ENCODE data around the gene OLFM3. TPM values are rescaled to one million over a fixed set of nuclear protein-coding genes. Genes with fewer than 3 reads are reported as not detected.

The OLFM3 gene
- total RNA-seq, 1 donor: not detected

DNA sequence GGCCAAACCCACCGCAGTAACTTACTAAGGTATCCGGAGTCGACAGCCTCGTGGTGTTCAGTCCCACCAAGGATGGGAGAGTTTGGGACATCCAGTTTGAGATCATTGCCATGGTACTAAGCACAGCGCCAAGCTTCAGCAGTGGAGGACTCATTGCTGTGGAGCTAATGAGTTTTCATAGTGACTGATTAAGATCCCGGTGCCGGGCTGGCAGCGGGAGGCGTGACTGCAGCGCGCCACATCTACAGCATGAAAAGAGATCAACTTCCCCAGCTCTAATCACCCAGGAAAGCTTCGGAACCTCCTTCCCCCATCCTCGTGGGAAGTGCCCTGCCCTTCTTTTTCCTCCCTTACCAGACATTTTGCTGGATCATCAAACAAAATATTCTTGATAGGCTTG is 149.9 kb downstream of the OLFM3 start:
- no peak for DNase-seq (ENCODE audit: low read depth)
- H3K4me3 ChIP-seq (ENCODE audit: low read depth, low read length): no peak overlapping the region
- TF ChIP-seq, protein P1, sequence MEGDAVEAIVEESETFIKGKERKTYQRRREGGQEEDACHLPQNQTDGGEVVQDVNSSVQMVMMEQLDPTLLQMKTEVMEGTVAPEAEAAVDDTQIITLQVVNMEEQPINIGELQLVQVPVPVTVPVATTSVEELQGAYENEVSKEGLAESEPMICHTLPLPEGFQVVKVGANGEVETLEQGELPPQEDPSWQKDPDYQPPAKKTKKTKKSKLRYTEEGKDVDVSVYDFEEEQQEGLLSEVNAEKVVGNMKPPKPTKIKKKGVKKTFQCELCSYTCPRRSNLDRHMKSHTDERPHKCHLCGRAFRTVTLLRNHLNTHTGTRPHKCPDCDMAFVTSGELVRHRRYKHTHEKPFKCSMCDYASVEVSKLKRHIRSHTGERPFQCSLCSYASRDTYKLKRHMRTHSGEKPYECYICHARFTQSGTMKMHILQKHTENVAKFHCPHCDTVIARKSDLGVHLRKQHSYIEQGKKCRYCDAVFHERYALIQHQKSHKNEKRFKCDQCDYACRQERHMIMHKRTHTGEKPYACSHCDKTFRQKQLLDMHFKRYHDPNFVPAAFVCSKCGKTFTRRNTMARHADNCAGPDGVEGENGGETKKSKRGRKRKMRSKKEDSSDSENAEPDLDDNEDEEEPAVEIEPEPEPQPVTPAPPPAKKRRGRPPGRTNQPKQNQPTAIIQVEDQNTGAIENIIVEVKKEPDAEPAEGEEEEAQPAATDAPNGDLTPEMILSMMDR (IDR thresholded peaks at IDR 0.05; ENCODE audit: insufficient read depth, low read length): no peak

DNA sequence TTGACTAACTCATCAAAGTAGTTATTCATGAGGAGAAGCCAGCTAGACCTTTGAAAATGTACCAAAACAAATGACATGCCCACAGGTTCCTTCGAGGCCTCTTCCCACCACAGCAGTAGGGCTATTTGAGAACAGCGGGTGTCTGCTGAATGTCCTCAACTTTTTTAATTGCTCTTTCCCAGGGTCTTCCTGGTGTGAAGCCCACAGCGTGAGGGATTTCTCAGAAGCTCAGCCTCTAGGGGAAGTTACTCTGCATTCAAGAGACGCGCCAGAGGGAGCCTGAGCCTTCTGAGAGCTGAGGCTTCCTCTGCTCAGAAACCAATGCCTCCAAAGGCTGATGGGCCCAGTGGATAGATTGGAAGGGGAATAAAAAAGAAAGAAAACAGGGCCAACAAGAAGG is 153.6 kb downstream of the OLFM3 start:
- DNase-seq (ENCODE audit: low read depth): no peak
- no peak overlapping the region for H3K4me3 ChIP-seq (ENCODE audit: low read depth, low read length)
- TF ChIP-seq, protein P1 (IDR thresholded peaks at IDR 0.05; ENCODE audit: insufficient read depth, low read length): no peak

DNA sequence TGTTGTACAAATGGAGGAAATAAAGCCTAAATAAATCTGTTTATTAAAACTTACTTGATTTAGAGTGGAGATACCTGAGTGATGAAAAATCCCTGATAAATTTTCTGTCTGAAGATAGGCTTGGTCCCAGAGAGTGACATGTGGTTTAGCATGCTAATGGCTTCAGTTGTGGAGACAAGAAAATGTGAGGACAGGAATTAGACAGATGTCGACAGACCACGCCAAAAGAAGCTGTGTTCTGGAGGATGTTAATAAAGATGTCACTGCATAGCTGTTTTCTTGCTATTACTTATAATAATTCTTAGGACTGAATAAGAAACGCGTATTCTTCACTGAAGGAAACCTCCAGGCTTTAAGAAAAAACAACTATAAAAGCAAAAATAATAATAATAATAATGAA is 154.9 kb downstream of the OLFM3 start:
- TF ChIP-seq, protein P1 (IDR thresholded peaks at IDR 0.05; ENCODE audit: insufficient read depth, low read length): no peak
- DNase-seq (ENCODE audit: low read depth): no peak
- H3K4me3 ChIP-seq (ENCODE audit: low read depth, low read length): no peak overlapping the region

DNA sequence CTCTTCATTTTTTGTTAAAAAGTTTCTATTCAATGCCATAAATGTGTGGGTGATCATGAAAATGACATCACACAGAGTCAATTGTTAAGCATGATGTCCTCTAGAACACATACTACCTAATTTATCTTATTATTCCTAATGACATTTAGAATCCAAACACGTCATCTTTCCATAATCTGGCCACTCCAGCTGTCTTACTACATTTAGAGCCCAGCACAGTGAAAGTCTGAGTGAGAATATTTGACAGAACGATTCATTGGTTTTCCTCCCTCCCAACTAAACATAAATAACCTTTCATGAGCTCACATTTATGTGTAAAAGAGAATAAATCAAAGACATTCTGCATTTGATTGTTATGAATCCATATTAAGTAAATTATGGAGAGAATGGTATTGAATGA is 160.7 kb downstream of the OLFM3 start:
- no peak for DNase-seq (ENCODE audit: low read depth)
- H3K4me3 ChIP-seq (ENCODE audit: low read depth, low read length): no peak overlapping the region
- TF ChIP-seq, protein P1 (IDR thresholded peaks at IDR 0.05; ENCODE audit: insufficient read depth, low read length): no peak

DNA sequence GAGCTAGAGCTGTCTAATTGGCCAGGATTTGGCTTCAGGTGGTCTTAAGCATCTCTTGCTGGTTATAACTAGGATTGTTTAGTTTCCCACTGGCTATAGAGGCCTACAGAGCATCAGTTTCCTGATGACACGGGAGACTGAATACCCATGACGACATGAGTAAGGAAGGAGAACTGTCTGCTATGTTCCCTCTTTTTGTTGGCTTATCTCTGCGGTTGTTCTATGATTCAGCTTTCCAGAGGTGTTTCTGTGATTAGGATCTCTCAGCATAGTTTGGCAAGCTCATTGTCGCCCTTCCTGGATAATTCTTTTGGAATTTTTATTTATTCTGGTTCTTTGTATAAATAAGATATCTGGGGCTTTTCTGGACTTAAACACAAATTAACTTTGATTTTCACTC is 163.4 kb downstream of the OLFM3 start:
- no peak for DNase-seq (ENCODE audit: low read depth)
- H3K4me3 ChIP-seq (ENCODE audit: low read depth, low read length): no peak overlapping the region
- TF ChIP-seq, protein P1 (IDR thresholded peaks at IDR 0.05; ENCODE audit: insufficient read depth, low read length): no peak

DNA sequence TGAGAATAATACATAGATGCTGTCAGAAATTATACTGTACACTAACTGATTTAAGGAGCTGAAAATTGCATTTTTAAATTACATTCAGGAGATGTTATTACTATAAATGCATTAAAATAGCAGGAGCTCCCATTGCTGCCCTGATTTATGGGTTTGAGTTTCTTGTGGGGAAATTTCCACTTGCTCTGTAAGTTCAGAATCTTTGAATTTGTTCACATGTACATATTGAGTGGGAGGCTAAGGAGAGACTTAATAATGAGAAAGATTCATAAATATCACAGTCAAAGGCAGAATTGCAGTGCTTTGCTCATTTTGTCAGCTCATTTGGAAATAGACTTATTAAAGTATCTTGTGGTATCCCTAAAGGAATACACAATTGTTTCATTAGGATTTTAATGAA is 170.3 kb downstream of the OLFM3 start:
- no peak for DNase-seq (ENCODE audit: low read depth)
- TF ChIP-seq, protein P1 (IDR thresholded peaks at IDR 0.05; ENCODE audit: insufficient read depth, low read length): no peak
- no peak overlapping the region for H3K4me3 ChIP-seq (ENCODE audit: low read depth, low read length)

DNA sequence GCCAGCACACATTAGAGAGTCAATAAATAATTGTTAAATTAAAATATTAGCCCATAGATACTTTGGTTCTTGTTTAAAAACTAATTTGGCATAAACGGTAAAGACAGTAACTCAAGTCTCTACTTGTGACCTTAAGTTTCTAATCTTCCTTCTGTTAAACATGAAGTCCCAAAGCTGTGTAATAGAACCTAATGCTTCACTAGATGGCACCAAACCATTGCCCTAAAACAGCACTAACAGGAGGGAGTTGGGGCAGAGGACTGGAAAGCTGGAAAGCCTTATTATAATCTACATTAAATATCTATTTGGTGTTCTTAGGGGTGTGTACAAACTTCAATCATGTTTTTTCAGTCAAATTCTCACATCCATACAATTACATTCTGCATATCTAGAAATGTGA is 176.7 kb downstream of the OLFM3 start:
- peak; percentile 12 for DNase-seq (ENCODE audit: low read depth)

More for the DNA sequence above, 176.7 kb downstream of the OLFM3 start:
- no peak overlapping the region for H3K4me3 ChIP-seq (ENCODE audit: low read depth, low read length)
- TF ChIP-seq, protein P1 (IDR thresholded peaks at IDR 0.05; ENCODE audit: insufficient read depth, low read length): peak; percentile 12

Data from fibroblast of the aortic adventitia (primary cell).